SK-N-SH treated with all-trans-retinoic acid at 6 μM for 48 hours (cell line): ENCODE data around the gene MAP1S.
"Not testable (repeated sequence)": the region's sequence is repeated elsewhere in the genome, so short reads cannot be mapped to it uniquely, and the experiment has no call there.

Experiments used
- CREB5 ChIP-seq: fragments of 250-450 bp; sonication (Bioruptor Pico); IDR thresholded peaks from 2 replicates; pipeline ENCODE4 v1.5.1; 2020; ENCODE audit warnings: low read depth, mild to moderate bottlenecking, moderate library complexity
- ESRRG ChIP-seq: fragments of 250-450 bp; sonication (Bioruptor Pico); IDR thresholded peaks from 2 replicates; pipeline ENCODE4 v1.6.1; 2021; ENCODE audit warnings: mild to moderate bottlenecking
- GLIS3 ChIP-seq: fragments of 250-450 bp; sonication (Bioruptor Pico); IDR thresholded peaks from 2 replicates; pipeline ENCODE4 v1.5.0; 2020; ENCODE audit warnings: mild to moderate bottlenecking, moderate library complexity
- POU6F1 ChIP-seq: fragments of 250-450 bp; sonication (Bioruptor Pico); IDR thresholded peaks from 2 replicates; pipeline ENCODE4 v1.8.0; 2021; ENCODE audit warnings: low read depth, mild to moderate bottlenecking, moderate library complexity, borderline replicate concordance
- RARB ChIP-seq: fragments of 250-450 bp; sonication (Bioruptor Pico); IDR thresholded peaks from 2 replicates; pipeline ENCODE4 v1.8.0; 2021; ENCODE audit warnings: mild to moderate bottlenecking, moderate library complexity
- SNAI2 ChIP-seq: fragments of 250-450 bp; sonication (Bioruptor Pico); IDR thresholded peaks from 2 replicates; pipeline ENCODE4 v1.5.0; 2020; ENCODE audit warnings: mild to moderate bottlenecking, moderate library complexity
- TSHZ2 ChIP-seq: fragments of 250-450 bp; sonication (Bioruptor Pico); IDR thresholded peaks from 2 replicates; pipeline ENCODE4 v1.5.0; 2020; ENCODE audit warnings: mild to moderate bottlenecking, moderate library complexity
- ZC3H10 ChIP-seq: fragments of 250-450 bp; sonication (Bioruptor Pico); IDR thresholded peaks from 2 replicates; pipeline ENCODE4 v1.5.1; 2021; ENCODE audit warnings: mild to moderate bottlenecking, moderate library complexity
- ZFP30 ChIP-seq: fragments of 450-650 bp; formaldehyde crosslinking; IDR thresholded peaks from 2 replicates; pipeline ENCODE4 v1.5.0; 2022; ENCODE audit warnings: mild to moderate bottlenecking, moderate library complexity
- ZNF565 ChIP-seq: fragments of 450-650 bp; formaldehyde crosslinking; conservative IDR thresholded peaks from 2 replicates; pipeline ENCODE4 v1.5.0; 2020; ENCODE audit warnings: low read depth, mild to moderate bottlenecking, moderate library complexity
- ZNF8 ChIP-seq: fragments of 450-650 bp; formaldehyde crosslinking; IDR thresholded peaks from 2 replicates; pipeline ENCODE4 v1.5.0; 2020; ENCODE audit warnings: mild to moderate bottlenecking, moderate library complexity
- TF ChIP-seq, protein P1 (sequence below): fragments of 250-450 bp; sonication (Bioruptor Pico); IDR thresholded peaks from 2 replicates; pipeline ENCODE4 v1.8.0; 2020; ENCODE audit warnings: mild to moderate bottlenecking, moderate library complexity, borderline replicate concordance

- not testable (repeated sequence) for TF ChIP-seq CREB5; RARB (CRISPR knock-in tag); POU6F1 (CRISPR knock-in tag); ZFP30; TSHZ2; ZNF565 (CRISPR knock-in tag); ESRRG (CRISPR knock-in tag); SNAI2 (CRISPR knock-in tag); ZNF8; GLIS3 (CRISPR knock-in tag); ZC3H10 (CRISPR knock-in tag)
- TF ChIP-seq, protein P1, sequence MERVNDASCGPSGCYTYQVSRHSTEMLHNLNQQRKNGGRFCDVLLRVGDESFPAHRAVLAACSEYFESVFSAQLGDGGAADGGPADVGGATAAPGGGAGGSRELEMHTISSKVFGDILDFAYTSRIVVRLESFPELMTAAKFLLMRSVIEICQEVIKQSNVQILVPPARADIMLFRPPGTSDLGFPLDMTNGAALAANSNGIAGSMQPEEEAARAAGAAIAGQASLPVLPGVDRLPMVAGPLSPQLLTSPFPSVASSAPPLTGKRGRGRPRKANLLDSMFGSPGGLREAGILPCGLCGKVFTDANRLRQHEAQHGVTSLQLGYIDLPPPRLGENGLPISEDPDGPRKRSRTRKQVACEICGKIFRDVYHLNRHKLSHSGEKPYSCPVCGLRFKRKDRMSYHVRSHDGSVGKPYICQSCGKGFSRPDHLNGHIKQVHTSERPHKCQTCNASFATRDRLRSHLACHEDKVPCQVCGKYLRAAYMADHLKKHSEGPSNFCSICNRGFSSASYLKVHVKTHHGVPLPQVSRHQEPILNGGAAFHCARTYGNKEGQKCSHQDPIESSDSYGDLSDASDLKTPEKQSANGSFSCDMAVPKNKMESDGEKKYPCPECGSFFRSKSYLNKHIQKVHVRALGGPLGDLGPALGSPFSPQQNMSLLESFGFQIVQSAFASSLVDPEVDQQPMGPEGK (CRISPR knock-in tag), result not testable (repeated sequence)
These were observed 64.4 kb downstream of the MAP1S start for GRCh38 chr19:17783721-17784120.
